ENCODE results near the gene PTPRE.

Gene PTPRE

DNA sequence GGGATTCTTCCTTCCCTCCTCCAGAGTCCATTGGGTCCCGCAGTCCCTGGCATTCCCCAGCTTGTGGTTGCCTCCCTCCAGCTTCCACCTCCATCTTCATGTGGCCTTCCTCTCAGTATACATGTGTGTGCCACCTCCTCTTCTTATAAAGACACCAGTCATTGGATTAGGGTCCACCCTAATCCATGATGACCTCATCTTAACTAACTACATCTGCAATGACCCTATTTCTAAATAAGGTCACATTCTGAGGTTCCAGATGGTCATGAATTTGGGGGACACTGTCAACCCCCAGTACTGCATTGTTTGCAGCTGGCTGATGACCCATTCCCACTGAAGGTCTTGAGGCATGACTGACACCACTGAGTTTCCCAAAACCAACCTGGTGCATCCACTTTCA lies 99.0 kb downstream of the PTPRE start:
- no peak for DNase-seq

DNA sequence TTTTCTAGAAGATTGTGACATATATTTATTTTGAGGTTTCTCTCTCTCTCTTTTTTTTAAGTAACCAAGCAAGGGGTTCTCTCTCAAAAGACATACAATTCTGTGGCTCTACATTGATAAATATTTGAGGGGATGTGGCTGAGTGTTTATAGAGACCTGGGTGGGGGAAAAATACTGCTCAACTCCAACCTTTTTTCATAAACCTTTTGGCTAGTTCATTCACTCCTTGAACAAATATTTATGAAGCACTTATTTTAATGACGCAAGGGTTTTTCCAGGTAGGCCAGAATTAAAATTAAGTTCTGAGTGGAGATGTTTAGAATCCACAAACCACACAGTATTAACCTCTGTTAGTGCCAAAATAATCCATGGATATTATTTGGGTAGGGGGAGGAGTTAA lies 100.2 kb downstream of the PTPRE start:
- no peak for DNase-seq

DNA sequence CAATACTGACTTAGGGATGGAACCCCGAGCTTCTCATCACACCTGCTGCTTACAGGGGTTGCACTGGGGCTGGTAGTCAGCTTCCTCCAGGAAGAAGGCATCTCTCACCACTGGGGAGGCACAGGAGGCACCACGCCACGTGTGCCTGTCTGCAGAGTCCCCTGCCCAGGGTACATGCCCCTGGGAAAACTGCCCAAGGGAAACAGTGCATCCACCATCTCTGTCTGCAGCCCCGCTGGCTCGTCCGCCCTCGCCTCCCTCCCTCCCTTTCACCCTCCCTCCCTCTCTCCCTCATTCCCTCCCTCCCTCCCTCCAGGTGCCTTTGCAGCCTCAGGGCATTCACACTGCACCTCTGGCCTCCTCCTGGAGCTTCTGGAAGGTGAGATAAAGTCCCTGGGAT lies 101.1 kb downstream of the PTPRE start:
- DNase-seq, result no peak

DNA sequence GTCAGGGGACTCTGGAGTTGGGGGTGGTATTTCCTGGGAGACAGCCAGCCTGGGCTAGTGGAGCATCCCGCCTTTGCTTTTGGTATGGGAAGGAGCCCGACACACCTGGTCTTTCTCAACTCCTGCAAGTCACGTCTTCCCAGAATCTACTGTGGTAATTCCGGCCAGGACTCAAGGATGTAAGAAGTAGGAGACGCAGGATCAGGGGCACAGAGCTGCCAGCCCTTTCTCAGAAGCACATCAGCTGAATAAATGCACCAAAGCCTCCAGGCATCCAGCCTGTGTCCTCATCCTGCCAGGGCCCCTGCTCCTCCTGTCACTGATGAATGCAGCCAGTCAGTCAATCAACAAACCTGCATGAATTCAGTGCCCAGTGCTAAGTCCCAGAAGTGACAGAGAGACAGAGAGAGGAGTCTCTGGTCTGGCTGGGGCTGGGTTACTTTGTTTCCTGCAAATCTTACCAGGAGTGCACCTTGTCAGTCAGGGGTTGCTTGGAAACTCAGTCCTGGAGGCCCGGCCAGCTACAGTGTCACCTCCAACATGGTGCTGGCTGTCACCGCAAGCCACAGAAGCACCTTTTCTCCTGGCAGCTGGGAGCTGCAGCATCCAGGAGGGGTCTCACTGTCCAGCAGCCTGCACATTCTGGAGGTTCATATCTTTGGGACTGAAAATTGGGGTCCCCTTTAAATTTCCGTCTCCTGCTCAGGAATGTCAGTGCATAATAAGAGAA lies 101.8 kb downstream of the PTPRE start:
- no peak for DNase-seq

DNA sequence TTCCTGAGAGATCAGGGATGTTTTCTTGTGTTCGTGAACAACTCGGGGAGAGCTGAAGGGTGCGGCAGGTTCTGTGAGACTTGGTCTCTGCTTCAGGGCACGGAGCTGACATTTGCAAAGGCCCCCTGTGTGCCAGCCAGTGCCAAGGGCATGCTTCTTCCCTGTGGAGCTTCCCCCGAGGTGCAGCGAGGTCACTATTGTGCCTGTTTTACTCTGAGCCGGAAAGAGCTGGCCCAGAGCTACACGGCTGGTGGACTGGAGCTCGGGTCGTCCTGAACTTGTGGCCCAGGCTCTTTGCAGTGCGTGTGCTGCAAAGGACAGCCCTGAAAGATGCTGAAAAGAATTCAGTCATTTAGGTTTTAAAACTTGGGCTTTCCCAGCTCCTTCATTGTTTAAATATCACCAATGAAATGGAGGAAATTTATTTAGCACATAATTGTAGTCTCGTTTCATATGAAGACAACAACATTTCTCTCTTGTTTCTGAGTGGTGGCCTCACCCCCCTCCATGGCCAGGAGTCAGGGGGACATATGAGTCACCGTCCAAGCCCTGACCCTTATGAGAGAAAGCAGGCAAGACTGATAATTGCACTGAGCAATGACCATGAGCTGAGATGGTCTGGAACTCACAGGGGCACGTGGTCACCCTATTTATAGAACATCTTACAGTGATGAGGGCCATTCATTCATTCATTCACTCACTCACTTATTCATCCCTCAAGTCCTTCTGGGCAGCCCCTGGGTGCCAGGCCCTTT lies 102.6 kb downstream of the PTPRE start:
- DNase-seq, result no peak

DNA sequence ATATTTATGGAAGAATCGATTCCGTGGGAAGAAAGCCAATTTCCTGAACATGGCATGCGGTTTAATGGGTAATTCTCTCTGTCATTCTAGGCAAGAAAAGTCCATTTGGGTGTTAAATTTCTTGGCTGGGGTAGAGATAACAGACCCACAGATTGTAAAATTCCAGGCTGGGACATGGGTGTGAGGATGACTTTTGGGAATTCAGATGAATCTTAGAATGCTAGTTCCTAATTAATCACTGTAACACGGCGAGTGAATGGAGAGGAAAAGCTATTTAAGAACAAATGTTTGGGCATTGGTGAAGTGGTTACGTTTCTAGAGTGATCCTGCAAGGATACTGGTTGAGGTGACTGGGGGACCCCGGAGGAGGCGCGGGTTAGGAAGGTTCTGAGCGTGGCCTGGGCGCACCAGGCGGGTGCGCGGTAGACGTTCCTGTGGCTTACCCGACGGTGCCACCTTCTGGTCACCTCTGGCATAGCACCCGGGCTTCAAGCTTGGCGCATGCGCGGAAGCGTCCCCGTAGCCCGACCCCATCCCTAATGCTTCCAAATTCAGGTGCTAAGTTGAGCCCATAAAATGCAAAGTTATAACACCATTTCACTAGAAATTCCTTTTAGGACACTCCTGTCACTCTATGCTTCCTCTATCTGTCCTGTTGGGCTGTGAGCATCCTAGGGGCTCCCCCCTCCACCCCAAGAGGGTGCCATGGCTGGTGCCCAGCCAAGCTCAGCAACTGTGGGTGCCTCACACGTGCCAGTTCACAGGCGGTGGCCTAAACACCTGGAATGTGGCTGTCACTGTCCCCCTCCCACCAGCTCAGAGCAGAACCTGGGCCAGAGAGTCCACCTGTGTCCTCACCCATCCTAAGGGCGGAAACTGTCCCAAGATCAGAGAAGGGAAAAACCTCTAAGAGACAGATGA lies 104.4 kb downstream of the PTPRE start:
- peak; percentile 40 for DNase-seq

DNA sequence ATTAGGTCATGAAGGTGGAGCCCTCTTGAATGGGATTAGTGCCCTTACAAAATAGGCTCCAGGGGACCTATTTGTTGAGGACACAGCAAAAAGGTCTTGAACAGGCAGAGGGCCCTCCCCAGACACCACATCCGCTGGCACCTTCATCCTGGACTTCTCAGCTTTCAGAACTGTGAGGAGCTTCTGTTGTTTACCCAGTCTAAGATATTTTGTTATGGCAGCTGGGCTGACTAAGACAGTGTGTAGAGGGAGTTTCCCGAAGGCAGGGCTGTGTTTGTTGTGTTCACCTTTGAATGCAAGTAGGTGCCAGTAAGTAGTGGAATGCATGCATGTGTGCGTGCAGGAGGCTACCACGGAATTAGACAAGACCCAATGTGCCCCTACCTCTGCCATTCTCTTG lies 106.7 kb downstream of the PTPRE start:
- DNase-seq, result no peak

DNA sequence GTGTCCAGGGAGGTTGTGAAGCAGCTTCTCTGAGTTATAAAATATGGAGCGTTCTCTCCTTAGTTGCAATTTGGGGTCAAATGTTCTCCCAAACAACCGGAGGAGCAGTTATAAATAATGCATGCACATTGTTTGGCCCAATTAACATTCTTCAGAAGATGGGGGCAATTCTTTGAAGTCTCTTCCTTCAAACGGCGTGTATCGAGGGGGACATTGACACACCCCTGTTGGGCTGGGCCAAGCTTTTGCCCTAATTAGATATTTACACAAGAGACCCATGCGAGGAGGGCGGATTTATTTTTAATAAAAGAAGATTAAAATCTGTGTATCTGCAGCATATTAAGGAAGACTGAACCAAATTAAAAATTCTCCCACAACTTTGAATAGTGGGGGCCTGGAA lies 107.3 kb downstream of the PTPRE start:
- DNase-seq, result no peak

DNA sequence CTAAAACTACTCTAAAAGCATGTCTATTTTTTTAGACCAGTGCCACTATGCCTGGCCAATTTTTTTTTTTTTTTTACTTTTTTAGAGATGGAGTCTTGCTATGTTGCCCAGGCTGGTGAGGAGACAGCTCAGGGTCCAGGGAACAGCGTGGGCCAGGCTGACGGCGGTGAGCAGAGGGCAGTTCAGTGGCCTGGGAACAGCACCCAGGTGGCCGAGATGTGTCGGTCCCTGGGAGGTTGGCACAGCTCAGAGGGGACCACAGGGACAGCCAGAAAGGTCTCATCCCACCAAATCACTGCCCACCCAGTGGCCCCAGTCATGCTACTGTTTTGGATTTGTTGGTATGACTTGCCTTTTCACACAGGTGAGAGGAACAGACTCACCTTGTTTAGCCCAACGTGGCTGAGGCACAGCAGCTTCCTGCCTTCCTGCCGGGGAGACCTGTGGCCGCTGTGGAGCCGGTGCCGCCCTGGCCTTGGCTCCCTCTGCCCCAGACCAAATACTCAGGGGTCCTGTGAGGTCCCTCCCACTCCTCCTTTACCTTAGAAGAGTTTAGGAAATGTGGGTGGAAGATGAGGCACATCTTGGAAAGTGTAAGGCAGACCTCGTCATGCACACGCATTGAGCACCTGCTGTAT lies 109.6 kb downstream of the PTPRE start:
- no peak for DNase-seq

DNA sequence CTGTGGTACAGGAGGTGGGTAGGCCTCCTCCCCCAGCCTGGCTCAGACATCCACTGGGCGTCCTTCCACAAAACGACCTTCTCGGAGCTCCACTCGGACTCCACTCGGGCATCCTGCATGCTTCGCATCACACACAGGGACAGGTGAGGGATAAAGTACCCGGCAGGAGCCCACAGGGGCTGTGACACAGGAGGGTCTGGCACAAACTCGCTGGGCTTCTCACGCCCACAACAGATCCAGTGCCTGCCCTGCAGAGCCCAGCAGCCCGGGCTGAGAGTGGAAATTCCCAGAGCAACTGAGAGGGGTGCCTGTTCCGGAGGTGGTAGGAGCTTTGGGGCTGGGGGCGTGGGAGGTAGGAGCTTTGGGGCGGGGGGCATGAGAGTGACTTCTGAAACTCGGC lies 110.9 kb downstream of the PTPRE start:
- no peak for DNase-seq

DNA sequence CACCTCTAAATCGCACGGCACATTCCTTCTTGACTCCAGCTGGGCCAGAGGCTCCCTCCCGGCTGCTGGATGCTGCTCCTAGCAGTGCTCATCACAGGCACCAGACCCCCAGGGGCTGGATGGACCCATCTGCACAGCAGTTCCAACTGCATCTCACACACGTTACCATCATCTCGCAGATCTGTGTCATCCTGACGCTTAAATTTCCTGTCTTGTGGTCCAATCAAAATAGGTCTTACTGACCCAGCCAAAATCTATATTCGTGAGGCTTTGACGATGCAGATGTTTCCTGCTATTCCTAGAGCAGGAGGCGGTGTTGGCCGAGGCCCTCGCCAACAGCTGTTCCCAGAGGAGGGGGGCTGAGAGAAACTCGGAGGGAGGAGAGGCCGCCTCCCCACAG lies 111.3 kb downstream of the PTPRE start:
- no peak for DNase-seq

DNA sequence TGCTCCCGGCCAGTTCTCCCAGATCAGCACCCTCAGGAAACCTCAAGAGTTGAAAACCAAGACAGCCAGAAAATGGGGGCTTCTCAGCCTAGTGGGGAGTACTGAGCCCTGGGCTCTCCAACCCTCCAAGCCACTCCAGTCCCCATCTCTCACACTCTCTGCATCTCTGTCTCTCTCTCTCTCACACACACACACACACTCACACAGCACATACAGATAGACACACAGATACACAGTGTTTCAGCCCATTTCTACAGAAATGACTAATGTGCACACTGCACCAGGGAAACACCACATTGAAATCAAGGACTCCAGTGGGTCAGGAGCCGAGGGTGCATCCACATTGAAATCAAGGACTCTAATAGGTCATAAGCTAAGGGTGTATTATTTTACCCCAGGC lies 111.8 kb downstream of the PTPRE start:
- DNase-seq, result no peak

DNA sequence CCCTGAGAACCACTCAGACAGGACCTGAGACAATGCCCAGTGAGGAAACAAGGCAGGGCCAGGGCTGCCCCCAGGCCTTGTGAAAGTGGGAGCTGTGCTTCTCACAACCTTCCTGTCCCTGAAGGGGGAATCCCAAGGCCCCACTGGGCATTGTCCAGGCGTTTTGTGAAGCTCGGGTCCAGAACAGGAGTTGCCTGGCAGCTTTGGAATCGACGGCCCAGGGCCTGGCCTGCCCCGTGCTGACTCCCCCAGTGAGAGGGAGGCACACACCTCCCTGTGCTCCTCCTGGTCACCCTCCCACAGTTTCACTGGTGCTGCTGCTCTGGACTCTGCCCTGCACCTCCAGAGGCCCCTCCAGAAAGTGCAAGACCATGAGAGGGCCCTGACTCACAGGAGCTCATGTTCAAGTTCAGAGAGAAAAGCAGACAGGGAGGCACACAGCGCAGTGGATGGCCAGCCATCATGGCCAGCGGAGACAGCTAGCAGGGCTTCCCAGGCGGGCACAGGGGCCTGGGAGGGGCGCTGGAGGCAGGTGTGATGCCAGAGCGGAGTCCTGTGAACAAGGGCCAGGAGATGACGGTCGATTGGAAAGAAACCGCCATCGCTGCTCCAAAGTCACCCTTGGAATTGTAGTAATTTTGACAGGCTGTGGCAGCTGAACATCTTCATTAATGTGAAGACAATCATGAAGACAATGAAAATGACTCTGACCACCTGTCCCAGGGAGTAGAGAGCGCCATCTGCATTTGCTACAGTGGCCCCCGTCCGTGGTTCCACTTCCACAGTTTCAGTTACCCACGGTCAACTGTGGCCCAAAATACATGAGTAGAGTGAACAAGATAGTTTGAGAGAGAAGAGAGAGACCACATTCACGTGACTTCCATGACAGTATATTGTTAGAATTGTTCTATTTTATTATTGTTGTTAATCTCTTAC lies 115.6 kb downstream of the PTPRE start:
- no peak for DNase-seq

DNA sequence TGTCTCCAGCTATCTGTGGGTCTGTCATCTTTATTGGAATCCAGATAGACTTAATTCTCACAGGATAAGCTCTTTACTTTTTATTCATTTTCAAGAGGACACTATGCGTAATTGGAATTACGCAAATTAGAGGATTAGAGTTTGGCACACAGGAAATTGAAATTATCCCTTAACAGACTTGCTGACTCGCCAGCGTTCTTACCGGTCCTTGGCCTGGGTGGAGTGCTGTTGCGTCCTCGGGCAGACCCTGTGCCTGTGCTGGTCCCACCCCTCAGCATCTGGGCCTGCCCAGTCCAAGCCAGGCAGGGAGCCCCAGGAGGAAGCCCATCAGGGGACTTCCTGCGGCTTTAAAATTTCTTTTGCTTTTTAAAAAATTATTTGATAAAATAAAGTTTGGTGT lies 117.5 kb downstream of the PTPRE start:
- no peak for DNase-seq

DNA sequence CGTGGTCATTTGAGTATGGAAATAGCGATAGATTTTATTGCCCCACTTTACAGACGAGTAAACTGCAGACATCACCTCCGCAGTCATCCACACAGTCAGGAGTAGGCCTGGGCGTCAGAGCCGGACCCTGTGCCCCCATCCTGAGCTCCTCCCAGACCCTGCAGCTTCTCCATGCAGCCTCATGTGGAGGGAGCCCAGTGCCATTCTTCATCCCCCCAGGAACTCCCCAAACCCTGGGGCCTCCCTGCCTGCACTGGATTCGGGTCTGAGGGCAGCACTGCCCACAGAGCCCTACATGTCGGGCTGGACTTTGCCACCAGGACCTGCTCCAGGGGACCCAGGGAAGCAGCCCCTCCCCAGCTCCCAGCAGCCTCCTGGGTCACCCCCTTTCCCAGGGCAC lies 118.5 kb downstream of the PTPRE start:
- no peak for DNase-seq

DNA sequence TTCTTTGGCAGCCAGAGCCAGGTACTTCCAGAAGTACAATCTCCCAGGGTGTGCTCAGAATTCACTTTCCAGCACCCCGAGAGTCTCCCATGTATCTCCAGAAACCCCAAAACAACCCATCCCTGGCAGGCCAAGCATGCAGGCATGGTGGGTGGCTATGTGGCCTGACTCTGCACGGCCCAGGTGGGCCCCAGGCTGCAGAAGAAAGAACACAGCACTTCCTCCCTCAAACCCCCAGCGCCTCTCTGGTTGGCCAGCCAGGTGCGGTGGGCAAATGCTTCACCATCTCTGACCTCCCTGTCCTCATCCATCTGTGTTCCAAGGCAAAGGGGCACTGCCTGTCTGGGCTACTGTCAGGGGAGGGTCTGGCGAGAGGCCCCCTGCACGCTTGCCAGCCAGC lies 119.0 kb downstream of the PTPRE start:
- DNase-seq, result no peak

DNA sequence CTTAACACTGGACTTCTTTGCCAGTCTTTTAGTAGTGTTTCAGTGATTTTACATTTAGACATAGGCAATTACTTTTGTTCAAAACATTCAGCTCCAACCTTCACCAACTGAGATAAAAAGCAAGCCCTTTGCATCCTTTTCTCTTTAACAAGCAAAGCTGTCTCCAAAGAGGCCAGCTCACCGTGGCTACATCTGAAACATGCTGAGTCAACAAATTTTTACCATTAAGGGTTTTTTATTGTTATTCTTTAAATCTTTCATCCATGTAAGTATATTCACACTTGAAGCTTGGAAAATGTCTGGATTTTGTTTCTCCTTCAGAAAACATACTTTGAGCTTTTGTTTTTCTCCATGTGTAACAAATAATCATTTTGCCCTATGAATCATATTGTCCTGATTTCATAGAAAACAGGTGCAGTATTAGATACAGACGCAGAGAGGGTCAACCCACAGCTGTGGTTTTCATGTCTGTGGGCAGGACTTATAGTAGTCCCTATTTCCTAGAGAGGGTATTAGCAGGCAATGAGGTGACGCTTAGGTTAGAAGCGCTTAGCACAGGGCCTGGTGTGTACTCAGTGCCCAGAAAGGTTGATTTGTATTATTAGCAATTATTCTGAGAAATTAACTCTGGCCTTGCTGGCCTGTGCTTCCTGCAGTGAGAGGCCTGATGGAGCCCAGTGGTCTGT lies 119.9 kb downstream of the PTPRE start:
- no peak for DNase-seq

DNA sequence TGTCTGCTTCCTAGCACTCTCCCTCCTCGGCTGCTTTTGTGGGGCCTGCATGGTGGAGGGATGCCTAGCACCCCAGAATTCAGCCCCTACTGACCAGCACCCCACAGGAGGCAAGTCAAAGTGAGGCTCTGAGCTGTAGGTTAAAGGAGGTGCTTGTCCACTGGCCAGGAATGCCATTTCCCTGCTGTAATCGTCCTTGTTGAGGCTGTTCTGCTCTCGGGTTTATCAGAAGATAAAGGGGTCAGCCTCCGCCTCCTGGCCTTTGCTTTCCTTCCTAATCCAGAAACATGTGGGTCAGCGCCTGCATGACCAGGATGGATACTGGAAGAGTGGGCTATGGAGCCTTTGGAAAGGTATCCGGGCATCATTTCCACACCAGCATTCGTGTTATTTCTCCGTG lies 120.4 kb downstream of the PTPRE start:
- no peak for DNase-seq

DNA sequence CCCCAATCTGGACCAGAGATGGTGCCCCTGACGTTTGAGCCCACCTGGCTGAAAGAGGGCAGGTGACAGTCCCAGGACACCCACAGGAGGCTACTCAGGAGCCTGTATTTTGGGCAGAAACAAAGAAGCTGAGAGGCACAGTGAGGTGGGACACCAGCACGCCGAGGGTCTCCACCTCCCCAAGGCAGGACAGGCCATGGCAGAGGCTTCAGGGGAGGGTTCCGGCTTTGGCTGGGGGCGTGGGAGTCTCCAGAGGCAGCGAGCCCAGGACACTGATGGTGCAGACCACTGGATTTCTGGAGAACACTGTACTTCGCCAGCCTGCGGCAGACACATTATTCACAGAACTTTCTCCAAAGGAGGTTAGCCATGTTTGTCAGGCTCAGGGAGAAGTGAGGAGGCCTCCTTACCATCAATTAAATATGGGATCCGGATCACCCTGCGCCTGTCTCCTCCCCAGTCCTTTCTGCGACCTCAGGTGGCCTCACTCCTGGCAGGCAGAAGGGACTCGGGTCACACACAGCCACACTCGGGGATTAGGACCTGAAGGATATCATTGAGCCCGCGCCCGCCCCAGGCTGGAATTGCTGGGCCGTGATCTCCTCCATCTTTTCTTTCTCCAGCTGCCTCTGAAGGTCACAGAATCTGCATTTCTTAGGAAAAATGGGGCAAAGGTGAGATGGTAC lies 121.1 kb downstream of the PTPRE start:
- no peak for DNase-seq

DNA sequence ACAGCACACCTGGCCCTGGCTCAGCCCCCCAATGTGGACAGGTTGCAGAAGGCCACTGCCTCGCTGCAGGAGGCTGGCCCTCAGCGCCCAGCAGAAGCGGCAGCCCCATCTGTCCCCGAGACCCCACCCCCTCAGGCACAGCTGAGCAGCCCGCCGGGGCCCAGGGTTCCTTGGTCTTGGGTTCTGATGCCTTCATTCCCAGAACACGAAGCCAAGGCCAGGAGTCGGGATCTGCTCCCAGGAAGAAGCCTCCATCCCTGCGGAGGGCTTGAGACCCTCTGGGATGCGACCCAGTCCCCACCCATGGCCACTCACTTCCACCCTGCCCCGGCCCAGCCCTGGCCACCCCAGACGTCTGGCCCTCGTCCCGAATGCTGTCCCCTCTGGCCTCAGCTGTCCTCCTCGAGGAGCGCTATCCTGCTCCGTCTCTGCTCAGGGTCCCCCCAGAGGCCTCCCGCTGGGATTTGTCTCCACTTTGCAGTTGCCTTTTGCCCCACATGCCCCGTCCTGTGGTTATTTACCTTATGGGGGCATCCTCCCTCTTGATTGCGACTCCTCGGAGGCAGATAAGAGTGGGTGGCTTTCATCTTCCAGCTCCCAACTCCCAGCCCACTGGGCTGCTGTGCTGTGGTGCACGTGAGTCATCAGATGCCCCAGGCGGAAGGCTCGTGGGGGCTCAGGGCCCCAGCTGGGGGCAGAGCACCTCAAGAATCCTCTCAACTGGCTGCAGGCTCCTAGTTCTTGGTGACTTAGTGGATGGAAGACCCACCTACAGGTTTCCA lies 121.8 kb downstream of the PTPRE start:
- DNase-seq, result no peak

Data from NCI-H526 treated with DMSO at 0.1 percent for 48 hours (cell line).